ENCODE measurements around the gene CHMP1A. TPM values are rescaled to one million over a fixed set of nuclear protein-coding genes. Genes with fewer than 3 reads are reported as not detected.

The CHMP1A gene
- total RNA-seq, 1 donor from 2014 or later, result 69.5 TPM

- ATAC-seq, result peak; percentile 29
Observed at GRCh38 chr16:89623511-89624261, 33.8 kb downstream of the CHMP1A start.

GRCh38 chr16:89621698-89622409 is 35.7 kb downstream of the CHMP1A start:
- ATAC-seq, result peak; percentile 21

GRCh38 chr16:89621136-89621697 is 36.3 kb downstream of the CHMP1A start:
- no peak for ATAC-seq

- ATAC-seq, result no peak
Observed at GRCh38 chr16:89620406-89620841, 37.1 kb downstream of the CHMP1A start.

GRCh38 chr16:89619840-89620239 is 37.7 kb downstream of the CHMP1A start:
- no peak for ATAC-seq

GRCh38 chr16:89618109-89618998 is 39.2 kb downstream of the CHMP1A start:
- ATAC-seq, result no peak

GRCh38 chr16:89617036-89617435 is 40.5 kb downstream of the CHMP1A start:
- peak; percentile 11 for ATAC-seq

GRCh38 chr16:89616623-89617022 is 40.9 kb downstream of the CHMP1A start:
- no peak for ATAC-seq

GRCh38 chr16:89615596-89616090 is 41.9 kb downstream of the CHMP1A start:
- ATAC-seq, result no peak

- peak; percentile 6 for ATAC-seq
Observed at GRCh38 chr16:89615176-89615575, 42.3 kb downstream of the CHMP1A start.

- ATAC-seq, result peak; percentile 27
Observed at GRCh38 chr16:89613954-89614459, 43.5 kb downstream of the CHMP1A start.

- no peak for ATAC-seq
Observed at GRCh38 chr16:89613231-89613953, 44.1 kb downstream of the CHMP1A start, which contains the start of gene DPEP1. Gene DPEP1 (plus strand): TSS chr16:89613642. CDS start chr16:89630411, 16,769 bp downstream.

- ATAC-seq, result no peak
Observed at GRCh38 chr16:89612415-89613166, 44.9 kb downstream of the CHMP1A start.

- no peak for ATAC-seq
Observed at GRCh38 chr16:89610108-89610453, 47.4 kb downstream of the CHMP1A start.

GRCh38 chr16:89607937-89608740 is 49.4 kb downstream of the CHMP1A start:
- ATAC-seq, result no peak

- no peak for ATAC-seq
Observed at GRCh38 chr16:89607453-89607852, 50.1 kb downstream of the CHMP1A start.

GRCh38 chr16:89606006-89606405 is 51.5 kb downstream of the CHMP1A start:
- no peak for ATAC-seq

- ATAC-seq, result no peak
Observed at GRCh38 chr16:89605186-89605970, 52.1 kb downstream of the CHMP1A start.

GRCh38 chr16:89604764-89605163 is 52.7 kb downstream of the CHMP1A start:
- ATAC-seq, result no peak
